Prostate gland (tissue), 2 donors: Measurements from ENCODE around the gene CCDC107. TPM values are rescaled to one million over a fixed set of nuclear protein-coding genes. Genes with fewer than 3 reads are reported as not detected.

Source experiments
- DNase-seq: peaks from one replicate; pipeline ENCODE4 v3.0.0-alpha.2; 2019; ENCODE audit warnings: low spot score
- H3K27ac ChIP-seq, 2 donors: fragments of 200-600 bp; sonication (generic); 2 replicates each; pipeline ENCODE4 v1.5.1; 2017 to 2019
- H3K27me3 ChIP-seq: fragments of 200-600 bp; sonication (generic); replicated peaks from 2 replicates; pipeline ENCODE4 v1.5.1; 2019; ENCODE audit not compliant: insufficient read depth
- H3K36me3 ChIP-seq, 2 donors: fragments of 200-600 bp; sonication (generic); 1 replicate in 1 of 2; 2 replicates in 1 of 2; pipeline versions ENCODE4 v1.5.1 to v1.8.1; 2017 to 2019
- H3K4me1 ChIP-seq: fragments of 200-600 bp; sonication (generic); replicated peaks from 2 replicates; pipeline ENCODE4 v1.5.1; 2019
- H3K4me3 ChIP-seq, 2 donors: fragments of 200-600 bp; sonication (generic); 2 replicates each; pipeline ENCODE4 v1.5.1; 2017 to 2019
- H3K9me3 ChIP-seq: fragments of 200-600 bp; sonication (generic); 2 replicates; pipeline ENCODE4 v1.5.1; 2017
- POLR2A ChIP-seq: fragments of 450-650 bp; IDR thresholded peaks from one replicate; pipeline ENCODE4 v1.6.1; 2016; ENCODE audit warnings: antibody characterized with exemption, mild to moderate bottlenecking
- POLR2AphosphoS5 ChIP-seq: sonication (generic); formaldehyde crosslinking; IDR thresholded peaks from one replicate; pipeline ENCODE4 v1.6.1; 2017; ENCODE audit warnings: antibody characterized with exemption
- WGBS: methylation state at CpG from one replicate; pipeline ENCODE4 v1.1.5; 2018; 5-methylcytosine and 5-hydroxymethylcytosine counted together
- intact Hi-C: fragments of 100-400 bp; cut with DNase I; formaldehyde crosslinking; loops from one replicate; pipeline ENCODE4 v1.14.2; 2022
- total RNA-seq, 2 donors: library from RNA; depleted of rRNA; stranded (reverse); fragments of >200 nt; gene quantifications; one replicate each; pipeline ENCODE4 v1.1.0, GENCODE V29; 2016
- TF ChIP-seq, protein P1 (sequence below), 4 experiments: fragments of 200-600 bp in 2 of 4; fragments of 450-650 bp in 2 of 4; sonication (generic) in 2 of 4; IDR thresholded peaks; 1 replicate in 3 of 4; 2 replicates in 1 of 4; pipeline ENCODE4 v1.5.1; 2016 to 2019; ENCODE audit warnings: antibody characterized with exemption in 4 of 4, mild to moderate bottlenecking in 2 of 4, moderate library complexity in 2 of 4

CCDC107 gene
- total RNA-seq, 2 donors from 2014 or later, result 22.8 to 26.2 TPM

DNA sequence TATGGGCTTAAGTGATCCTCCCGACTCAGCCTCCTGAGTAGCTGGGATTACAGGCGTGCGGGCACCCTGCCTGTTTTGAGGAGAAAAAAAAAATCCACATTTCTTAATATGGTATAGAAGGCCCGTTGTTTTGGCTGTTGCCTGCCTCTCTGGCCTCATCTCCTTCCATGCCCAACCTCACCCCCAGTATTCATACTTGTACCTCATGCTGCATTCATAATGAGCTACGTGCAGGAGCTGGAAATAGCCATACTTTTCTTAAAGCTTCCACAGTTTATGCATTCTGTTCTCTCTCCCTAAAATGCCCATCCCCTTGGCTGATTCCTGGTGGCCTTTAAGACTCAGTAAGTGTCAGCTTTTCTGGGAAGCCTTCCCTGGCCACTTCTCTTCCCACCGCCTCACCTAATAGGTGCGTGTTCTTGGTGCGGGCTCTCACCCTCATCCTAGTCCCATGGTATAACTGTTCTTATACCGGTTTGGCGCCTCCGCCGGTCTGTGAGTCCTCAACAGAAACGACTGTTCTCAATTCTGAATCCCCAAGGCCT, 33.7 kb downstream of the CCDC107 start:
- DNase-seq, result no peak
- Histone ChIP-seq H3K9me3 (no peaks in the 10 kb centered on the region), H3K4me1 (no peaks in the 10 kb centered on the region), H3K27ac (peak overlapping the region; percentile 90 to 92), H3K4me3 (no peak overlapping the region), H3K36me3 (no peaks in the 10 kb centered on the region), H3K27me3 (no peaks in the 10 kb centered on the region)
- 59% methylated on average over 13 of the region's 13 CpGs for WGBS
- no peak for TF ChIP-seq POLR2A
- intact Hi-C loops, result loop anchor here (10.0 kb wide), 1 partner anchor 87 kb away; the partner anchor contains the start of gene TESK1

- no peak for DNase-seq
- H3K36me3 ChIP-seq, result peaks cover 23 to 26% of the 10 kb centered on the region in 2 donors
- 85% methylated on average over 3 of the region's 3 CpGs for WGBS
These were observed 37.9 kb downstream of the CCDC107 start for GRCh38 chr9:35695943-35696401.

DNA sequence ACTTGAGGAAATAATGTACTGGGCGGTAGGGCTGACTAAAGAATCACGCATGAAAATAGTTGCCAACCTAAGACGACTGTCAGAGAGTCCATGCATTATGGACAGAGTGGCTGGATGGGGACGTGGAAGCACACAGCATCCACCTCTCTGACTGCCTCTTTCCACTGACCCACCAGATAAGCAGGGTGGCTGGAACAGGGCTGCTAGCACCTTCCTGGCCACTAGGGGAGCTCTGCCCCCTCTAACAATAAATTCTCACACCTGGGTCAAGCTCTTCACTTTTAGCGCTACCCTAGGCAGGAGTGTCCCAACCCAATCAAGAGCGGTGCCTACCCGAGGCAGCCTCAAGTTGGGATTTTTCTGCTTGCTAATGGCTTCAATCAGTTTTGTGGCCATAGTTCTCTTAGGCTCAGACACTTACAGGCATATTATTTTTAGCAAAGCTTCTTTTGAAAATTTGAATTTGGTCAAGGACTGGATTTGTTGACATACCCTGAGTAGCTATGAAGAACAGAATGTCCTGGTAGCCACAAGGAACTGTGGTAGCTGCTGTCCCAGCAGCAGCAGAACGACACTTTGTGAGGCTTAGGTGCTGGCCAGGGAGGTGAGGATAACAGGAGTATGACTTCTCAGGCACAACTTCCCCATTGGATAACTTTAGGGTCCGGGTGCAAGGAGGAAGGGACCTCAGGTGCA, 38.6 kb downstream of the CCDC107 start:
- 34% methylated on average over 9 of the region's 9 CpGs for WGBS
- peaks cover 23 to 32% of the 10 kb centered on the region in 2 donors for H3K36me3 ChIP-seq
- DNase-seq, result peak; percentile 39
- intact Hi-C loops, result loop anchor here (5.0 to 10.0 kb wide), 2 partner anchors 34 to 92 kb away; partner anchors contain the start of gene TESK1
- H3K9me3 ChIP-seq, result no peaks in the 10 kb centered on the region
- no peaks in the 10 kb centered on the region for H3K4me1 ChIP-seq
- peak overlapping the region; percentile 31 to 42 for H3K27ac ChIP-seq
- TF ChIP-seq, protein P1, sequence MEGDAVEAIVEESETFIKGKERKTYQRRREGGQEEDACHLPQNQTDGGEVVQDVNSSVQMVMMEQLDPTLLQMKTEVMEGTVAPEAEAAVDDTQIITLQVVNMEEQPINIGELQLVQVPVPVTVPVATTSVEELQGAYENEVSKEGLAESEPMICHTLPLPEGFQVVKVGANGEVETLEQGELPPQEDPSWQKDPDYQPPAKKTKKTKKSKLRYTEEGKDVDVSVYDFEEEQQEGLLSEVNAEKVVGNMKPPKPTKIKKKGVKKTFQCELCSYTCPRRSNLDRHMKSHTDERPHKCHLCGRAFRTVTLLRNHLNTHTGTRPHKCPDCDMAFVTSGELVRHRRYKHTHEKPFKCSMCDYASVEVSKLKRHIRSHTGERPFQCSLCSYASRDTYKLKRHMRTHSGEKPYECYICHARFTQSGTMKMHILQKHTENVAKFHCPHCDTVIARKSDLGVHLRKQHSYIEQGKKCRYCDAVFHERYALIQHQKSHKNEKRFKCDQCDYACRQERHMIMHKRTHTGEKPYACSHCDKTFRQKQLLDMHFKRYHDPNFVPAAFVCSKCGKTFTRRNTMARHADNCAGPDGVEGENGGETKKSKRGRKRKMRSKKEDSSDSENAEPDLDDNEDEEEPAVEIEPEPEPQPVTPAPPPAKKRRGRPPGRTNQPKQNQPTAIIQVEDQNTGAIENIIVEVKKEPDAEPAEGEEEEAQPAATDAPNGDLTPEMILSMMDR (IDR thresholded peaks at IDR 0.05), result peak; percentile 54 to 71 (median 64)
- TF ChIP-seq POLR2AphosphoS5, result peak; percentile 62
- no peak for TF ChIP-seq POLR2A
- no peak overlapping the region for H3K4me3 ChIP-seq
- no peaks in the 10 kb centered on the region for H3K27me3 ChIP-seq

More at GRCh38 chr9:35695943-35696401, 37.9 kb downstream of the CCDC107 start:
- TF ChIP-seq, protein P1 (IDR thresholded peaks at IDR 0.05), result no peak
- TF ChIP-seq POLR2A (no peak), POLR2AphosphoS5 (no peak)
- Histone ChIP-seq H3K4me1 (no peaks in the 10 kb centered on the region), H3K27ac (peak overlapping the region; percentile 31 to 42), H3K9me3 (no peaks in the 10 kb centered on the region), H3K4me3 (no peak overlapping the region), H3K27me3 (no peaks in the 10 kb centered on the region)
- intact Hi-C loops, result loop anchor here (2.0 to 10.0 kb wide), 3 partner anchors 31 to 91 kb away; partner anchors contain the start of gene TESK1

- H3K4me3 ChIP-seq, result no peak overlapping the region
- TF ChIP-seq, protein P1 (IDR thresholded peaks at IDR 0.05), result no peak
- TF ChIP-seq POLR2AphosphoS5 (no peak), POLR2A (no peak)
- H3K27me3 ChIP-seq, result no peaks in the 10 kb centered on the region
- H3K9me3 ChIP-seq, result no peaks in the 10 kb centered on the region
- no peak for DNase-seq
- intact Hi-C loops, result loop anchor here (5.0 to 10.0 kb wide), 2 partner anchors 35 to 93 kb away; partner anchors contain the start of gene TESK1
- H3K36me3 ChIP-seq, result peaks cover 23 to 36% of the 10 kb centered on the region in 2 donors
- 67% methylated on average over 14 of the region's 14 CpGs for WGBS
- H3K27ac ChIP-seq, result peak overlapping the region; percentile 31 to 42
- H3K4me1 ChIP-seq, result no peaks in the 10 kb centered on the region
These were observed 39.4 kb downstream of the CCDC107 start for GRCh38 chr9:35697486-35697885.

- Histone ChIP-seq H3K36me3 (peaks cover 29 to 37% of the 10 kb centered on the region in 2 donors), H3K27ac (peak overlapping the region in 1 of 2 donors; percentile 42), H3K9me3 (no peaks in the 10 kb centered on the region), H3K27me3 (no peaks in the 10 kb centered on the region), H3K4me1 (no peaks in the 10 kb centered on the region), H3K4me3 (no peak overlapping the region)
- 94% methylated on average over 5 of the region's 5 CpGs for WGBS
- no peak for TF ChIP-seq POLR2AphosphoS5
- TF ChIP-seq, protein P1 (IDR thresholded peaks at IDR 0.05), result no peak
- TF ChIP-seq POLR2A, result no peak
- no peak for DNase-seq
- intact Hi-C loops, result loop anchor here (5.0 to 10.0 kb wide), 2 partner anchors 36 to 93 kb away; partner anchors contain the start of gene TESK1
These were observed 40.1 kb downstream of the CCDC107 start for GRCh38 chr9:35698231-35698630.
